Adrenal gland (tissue), 12 donors: Measurements from ENCODE around the gene CDKL1. TPM values are rescaled to one million over a fixed set of nuclear protein-coding genes. Genes with fewer than 3 reads are reported as not detected.
"Not testable (repeated sequence)": the region's sequence is repeated elsewhere in the genome, so short reads cannot be mapped to it uniquely, and the experiment has no call there.

Experiments used
- DNase-seq, 7 donors: peaks; one replicate each; pipeline ENCODE4 v3.0.0-alpha.2; 2019 to 2020
- H3K27ac ChIP-seq, 5 donors: fragments of 200-600 bp; sonication (generic) in 4 of 5; 1 replicate in 3 of 5; 2 replicates in 2 of 5; pipeline versions ENCODE4 v1.5.1 to v1.8.0; 2016 to 2020; ENCODE audit warnings: mild to moderate bottlenecking in 1 of 5
- H3K27me3 ChIP-seq: fragments of 200-600 bp; 2 replicates; pipeline ENCODE4 v1.8.0; 2021
- H3K36me3 ChIP-seq, 2 donors: fragments of 200-600 bp; replicated peaks in 1 of 2; 1 replicate in 1 of 2; 2 replicates in 1 of 2; pipeline versions ENCODE4 v1.5.1 to v1.8.0; 2018 to 2022
- H3K4me1 ChIP-seq, 2 donors: fragments of 200-600 bp; replicated peaks in 1 of 2; 1 replicate in 1 of 2; 2 replicates in 1 of 2; pipeline versions ENCODE4 v1.5.1 to v1.8.0; 2018 to 2021
- H3K4me3 ChIP-seq, 4 donors: fragments of 200-600 bp; sonication (generic) in 3 of 4; one replicate each; pipeline ENCODE4 v1.5.1; 2016 to 2018
- H3K9me3 ChIP-seq, 3 donors: fragments of 200-600 bp; sonication (generic) in 1 of 3; replicated peaks in 1 of 3; 1 replicate in 2 of 3; 2 replicates in 1 of 3; pipeline versions ENCODE4 v1.5.1 to v1.8.0; 2016 to 2021
- CTCF ChIP-seq, 6 experiments: fragments of 450-650 bp in 4 of 6; fragments of 200-600 bp in 2 of 6; sonication (generic) in 1 of 6; IDR thresholded peaks; 1 replicate in 5 of 6; 2 replicates in 1 of 6; pipeline versions ENCODE4 v1.5.1 to v1.8.0; 2016 to 2021; ENCODE audit warnings: antibody characterized with exemption in 6 of 6, mild to moderate bottlenecking in 2 of 6, moderate library complexity in 1 of 6
- POLR2A ChIP-seq, 2 donors: fragments of 450-650 bp; IDR thresholded peaks; one replicate each; pipeline ENCODE4 v1.6.1; 2017; ENCODE audit warnings: antibody characterized with exemption in 2 of 2, mild to moderate bottlenecking in 2 of 2, moderate library complexity in 1 of 2
- WGBS, 4 donors: extraction: QIAGEN DNeasy Blood & Tissue Kit in 2 of 4; methylation state at CpG; one replicate each; pipeline versions ENCODE4 v1.1.5 to v1.1.7; 2013 to 2017; 5-methylcytosine and 5-hydroxymethylcytosine counted together
- intact Hi-C, 2 donors: fragments of 100-400 bp; cut with DNase I; formaldehyde crosslinking; loops; one replicate each; pipeline versions ENCODE4 v1.14.1 to v1.15.0; 2022 to 2023
- polyA plus RNA-seq, 3 donors: library from polyadenylated mRNA; stranded (reverse); fragments of 200-250 nt in 2 of 3; fragments of 350-450 nt in 1 of 3; fragmentation: Illumina TruSeq in 1 of 3; extraction: RNeasy Lipid Tissue Mini Kit (QIAGEN cat#74804) in 1 of 3; gene quantifications; one replicate each; pipeline ENCODE4 v1.2.3, GENCODE V29; 2013 to 2014
- total RNA-seq, 9 donors: library from RNA; depleted of rRNA in 4 of 9; stranded (reverse); fragments of >200 nt in 4 of 9; fragments of 120-200 nt in 1 of 9; fragmentation: NEBNext Ultra II Directional in 1 of 9; extraction: Animal tissue kit (Norgen Biotek cat#: 25700) in 1 of 9; gene quantifications; one replicate each; pipeline versions ENCODE4 v1.1.0 to v1.2.4, GENCODE V29; 2013 to 2023
- donor health status: healthy with polysubstance abuse.
- donor health status: Bipolar disorder and iron deficiency.
- donor health status: DM: yes; HTN: yes; CAD: no.
- donor health status: DM: no; HTN: no; CAD: no.
- donor health status: DM: no; HTN: no; CAD: no.
- donor health status: DM: yes; HTN: yes; CAD: no.

The CDKL1 gene
- total and polyA plus RNA-seq, 12 donors, result 1.5 to 17.2 (median 7.6) TPM

GRCh38 chr14:50320283-50320682 lies 76.4 kb downstream of the CDKL1 start:
- 63 to 71% (median 65%) methylated on average over 8 of the region's 8 CpGs for WGBS, 4 donors

GRCh38 chr14:50319721-50320120 lies 77.0 kb downstream of the CDKL1 start:
- intact Hi-C loops, result loop anchor here (5.0 to 10.0 kb wide), 2 partner anchors 75 to 213 kb away; partner anchors contain the start of genes MAP4K5 (in 2 of the 2) and CDKL1 (in 1 of the 2)
- H3K27ac ChIP-seq, result no peak overlapping the region
- H3K36me3 ChIP-seq, result peaks cover 0 to 10% of the 10 kb centered on the region in 2 donors
- WGBS, 4 donors, result 80 to 97% (median 92%) methylated on average over 2 of the region's 2 CpGs
- H3K9me3 ChIP-seq, result no peaks in the 10 kb centered on the region
- no peak for DNase-seq
- TF ChIP-seq CTCF (IDR thresholded peaks at IDR 0.05), result no peak
- TF ChIP-seq POLR2A (IDR thresholded peaks at IDR 0.05), result no peak
- H3K27me3 ChIP-seq, result no peaks in the 10 kb centered on the region
- H3K4me1 ChIP-seq, result peaks cover 7 to 18% of the 10 kb centered on the region in 2 donors
- no peak overlapping the region for H3K4me3 ChIP-seq

More at GRCh38 chr14:50320283-50320682, 76.4 kb downstream of the CDKL1 start:
- H3K9me3 ChIP-seq, result no peaks in the 10 kb centered on the region
- H3K4me3 ChIP-seq, result no peak overlapping the region
- no peak for DNase-seq
- peaks cover 7 to 18% of the 10 kb centered on the region in 2 donors for H3K4me1 ChIP-seq
- H3K27ac ChIP-seq, result peak overlapping the region in 3 of 5 donors; percentile 52 to 78 (median 77)
- peaks cover 0 to 15% of the 10 kb centered on the region in 2 donors for H3K36me3 ChIP-seq
- H3K27me3 ChIP-seq, result no peaks in the 10 kb centered on the region
- TF ChIP-seq CTCF (IDR thresholded peaks at IDR 0.05) (no peak), POLR2A (IDR thresholded peaks at IDR 0.05) (no peak)
- intact Hi-C loops, result loop anchor here in 1 of 2 donors (5.0 to 10.0 kb wide), 2 partner anchors 75 to 212 kb away; partner anchors contain the start of genes CDKL1 and MAP4K5

GRCh38 chr14:50319293-50319692 lies 77.4 kb downstream of the CDKL1 start:
- Histone ChIP-seq H3K36me3 (peaks cover 0 to 8% of the 10 kb centered on the region in 2 donors), H3K27ac (no peak overlapping the region), H3K4me1 (peaks cover 7 to 18% of the 10 kb centered on the region in 2 donors), H3K4me3 (no peak overlapping the region), H3K9me3 (no peaks in the 10 kb centered on the region), H3K27me3 (no peaks in the 10 kb centered on the region)
- TF ChIP-seq POLR2A (IDR thresholded peaks at IDR 0.05) (no peak), CTCF (IDR thresholded peaks at IDR 0.05) (no peak)
- 80 to 94% (median 87%) methylated on average over 1 of the region's 1 CpG for WGBS, 4 donors
- DNase-seq, result no peak
- intact Hi-C loops, result loop anchor here in 1 of 2 donors (5.0 kb wide), 1 partner anchor 213 kb away; the partner anchor contains the start of gene MAP4K5

GRCh38 chr14:50318031-50318626 lies 78.6 kb downstream of the CDKL1 start:
- no peak for DNase-seq
- H3K36me3 ChIP-seq, result no peaks in the 10 kb centered on the region
- TF ChIP-seq POLR2A (IDR thresholded peaks at IDR 0.05) (no peak), CTCF (IDR thresholded peaks at IDR 0.05) (peak; percentile 42 to 70 (median 55))
- H3K27ac ChIP-seq, result no peak overlapping the region
- WGBS, 4 donors, result 43 to 48% (median 45%) methylated on average over 4 of the region's 4 CpGs
- H3K4me3 ChIP-seq, result no peak overlapping the region
- H3K9me3 ChIP-seq, result no peaks in the 10 kb centered on the region
- no peaks in the 10 kb centered on the region for H3K27me3 ChIP-seq
- intact Hi-C loops, result loop anchor here in 1 of 2 donors (5.0 kb wide), 1 partner anchor 214 kb away; the partner anchor contains the start of gene MAP4K5
- H3K4me1 ChIP-seq, result peaks cover 8 to 22% of the 10 kb centered on the region in 2 donors

GRCh38 chr14:50314098-50314497 lies 82.6 kb downstream of the CDKL1 start:
- H3K4me3 ChIP-seq, H3K27me3 ChIP-seq, intact Hi-C loops, H3K9me3 ChIP-seq, H3K36me3 ChIP-seq, DNase-seq, H3K27ac ChIP-seq: not testable (repeated sequence)
- 90 to 100% (median 93%) methylated on average over 3 of the region's 3 CpGs for WGBS, 4 donors
- peaks cover 10 to 14% of the 10 kb centered on the region in 2 donors for H3K4me1 ChIP-seq
